GM19328 (cell line): Measurements from ENCODE around the gene PREX1.
"Not testable (repeated sequence)": the region's sequence is repeated elsewhere in the genome, so short reads cannot be mapped to it uniquely, and the experiment has no call there.

Experiments
- ATAC-seq: cut with Tn5 transposase; IDR thresholded peaks from one replicate; pipeline ENCODE4 v1.9.1; 2021; ENCODE audit warnings: mild to moderate bottlenecking, moderate library complexity; ENCODE audit not compliant: unreplicated experiment

PREX1 gene

GRCh38 chr20:48827855-48828733 lies at the start of gene PREX1:
PREX1 (minus strand) TSS chr20:48827999; CDS start chr20:48827860, 139 bp downstream.
- peak; percentile 50 for ATAC-seq

- no peak for ATAC-seq
Measured at GRCh38 chr20:48877304-48877703, 49.5 kb upstream of the PREX1 start.

- ATAC-seq: no peak
Measured at GRCh38 chr20:48875914-48876240, 48.1 kb upstream of the PREX1 start.

GRCh38 chr20:48875233-48875913 lies 47.6 kb upstream of the PREX1 start:
- ATAC-seq: no peak

GRCh38 chr20:48869442-48869841 lies 41.6 kb upstream of the PREX1 start:
- not testable (repeated sequence) for ATAC-seq

- ATAC-seq: no peak
Measured at GRCh38 chr20:48866936-48867335, 39.1 kb upstream of the PREX1 start.

- no peak for ATAC-seq
Measured at GRCh38 chr20:48864738-48865318, 37.0 kb upstream of the PREX1 start.

GRCh38 chr20:48864254-48864653 lies 36.5 kb upstream of the PREX1 start:
- no peak for ATAC-seq

GRCh38 chr20:48862279-48862678 lies 34.5 kb upstream of the PREX1 start:
- no peak for ATAC-seq

GRCh38 chr20:48861444-48861843 lies 33.6 kb upstream of the PREX1 start:
- ATAC-seq: no peak

GRCh38 chr20:48858075-48858790 lies 30.4 kb upstream of the PREX1 start:
- ATAC-seq: no peak

- ATAC-seq: no peak
Measured at GRCh38 chr20:48856130-48856529, 28.3 kb upstream of the PREX1 start.

GRCh38 chr20:48855046-48855445 lies 27.2 kb upstream of the PREX1 start:
- no peak for ATAC-seq

- no peak for ATAC-seq
Measured at GRCh38 chr20:48852609-48853008, 24.8 kb upstream of the PREX1 start.

- no peak for ATAC-seq
Measured at GRCh38 chr20:48851579-48851978, 23.8 kb upstream of the PREX1 start.

- no peak for ATAC-seq
Measured at GRCh38 chr20:48850977-48851299, 23.1 kb upstream of the PREX1 start.

GRCh38 chr20:48850257-48850976 lies 22.6 kb upstream of the PREX1 start:
- no peak for ATAC-seq

GRCh38 chr20:48849779-48850178 lies 22.0 kb upstream of the PREX1 start:
- no peak for ATAC-seq

GRCh38 chr20:48849299-48849698 lies 21.5 kb upstream of the PREX1 start:
- ATAC-seq: no peak

- ATAC-seq: no peak
Measured at GRCh38 chr20:48847498-48848205, 19.9 kb upstream of the PREX1 start.
